B cell (primary cell): ENCODE measurements around the gene DPP9. TPM values are rescaled to one million over a fixed set of nuclear protein-coding genes. Genes with fewer than 3 reads are reported as not detected.

Source experiments
- ATAC-seq: fragments of 200-7000 bp; cut with Tn5 transposase; one replicate; pipeline ENCODE4 v1.10.0; 2021; ENCODE audit warnings: low read depth, mild to moderate bottlenecking, moderate number of reproducible peaks, moderate library complexity
- CTCF ChIA-PET: fragments of 350-600 bp; sonication (Branson Sonifier 250); formaldehyde crosslinking; loops from one replicate; lab custom pipeline; 2021; ENCODE audit warnings: antibody characterized with exemption, inconsistent platforms; lab: Charles Lee
- POLR2A ChIA-PET: fragments of 350-600 bp; sonication (Branson Sonifier 250); formaldehyde crosslinking; loops from one replicate; lab custom pipeline; 2021; ENCODE audit warnings: antibody characterized with exemption; lab: Charles Lee
- DNase-seq: peaks from one replicate; pipeline ENCODE4 v3.0.0; 2013
- H2AFZ ChIP-seq: 2 replicates; pipeline ENCODE4 v1.6.1; 2012; ENCODE audit warnings: mild to moderate bottlenecking, low read depth, low read length; ENCODE audit not compliant: insufficient read depth, poor library complexity, severe bottlenecking
- H3K27ac ChIP-seq, 2 donors: 1 replicate in 1 of 2; 2 replicates in 1 of 2; pipeline ENCODE4 v1.5.1; 2012 to 2013; ENCODE audit warnings: low read length in 2 of 2, mild to moderate bottlenecking in 2 of 2, moderate library complexity in 1 of 2
- H3K27me3 ChIP-seq, 4 experiments: fragments of 200-600 bp in 1 of 4; sonication (generic) in 1 of 4; replicated peaks in 1 of 4; 1 replicate in 2 of 4; 2 replicates in 2 of 4; pipeline versions ENCODE4 v1.6.1 to v1.7.0; 2013 to 2016; ENCODE audit warnings: low read length in 3 of 4, mild to moderate bottlenecking in 2 of 4, mixed read lengths in 1 of 4, moderate library complexity in 1 of 4; ENCODE audit not compliant: insufficient read depth in 4 of 4, control insufficient read depth in 3 of 4; ENCODE audit errors: control extremely low read depth in 1 of 4
- H3K36me3 ChIP-seq, 2 experiments: replicated peaks in 1 of 2; 1 replicate in 1 of 2; 2 replicates in 1 of 2; pipeline versions ENCODE4 v1.6.1 to v1.7.1; 2013; ENCODE audit warnings: low read length in 1 of 2; ENCODE audit not compliant: insufficient read depth in 2 of 2, control insufficient read depth in 1 of 2; ENCODE audit errors: control extremely low read depth in 1 of 2, extremely low read depth in 1 of 2
- H3K4me1 ChIP-seq, 2 donors: fragments of 200-600 bp in 1 of 2; sonication (generic) in 1 of 2; 1 replicate in 1 of 2; 2 replicates in 1 of 2; pipeline versions ENCODE4 v1.5.1 to v1.6.1; 2013 to 2017; ENCODE audit warnings: low read length in 2 of 2; ENCODE audit not compliant: control insufficient read depth in 2 of 2, insufficient read depth in 2 of 2
- H3K4me2 ChIP-seq: replicated peaks from 2 replicates; pipeline ENCODE3; 2012; ENCODE audit warnings: mild to moderate bottlenecking, low read depth, low read length; ENCODE audit not compliant: poor library complexity, severe bottlenecking
- H3K4me3 ChIP-seq, 5 experiments: fragments of 200-600 bp in 1 of 5; sonication (generic) in 1 of 5; 1 replicate in 3 of 5; 2 replicates in 2 of 5; pipeline versions ENCODE4 v1.5.1 to v1.7.0; 2011 to 2016; ENCODE audit warnings: low read length in 4 of 5, mild to moderate bottlenecking in 4 of 5, low read depth in 2 of 5, control low read depth in 1 of 5, moderate library complexity in 1 of 5; ENCODE audit not compliant: insufficient read depth in 1 of 5; ENCODE audit errors: control extremely low read depth in 1 of 5, extremely low read depth in 1 of 5
- H3K79me2 ChIP-seq: fragments of 200-600 bp; sonication (generic); one replicate; pipeline ENCODE4 v1.6.0; 2016; ENCODE audit warnings: low read length; ENCODE audit not compliant: control insufficient read depth, insufficient read depth
- H3K9ac ChIP-seq: fragments of 200-600 bp; sonication (generic); 2 replicates; pipeline ENCODE4 v1.6.1; 2017; ENCODE audit warnings: mild to moderate bottlenecking, low read length, moderate library complexity
- H3K9me3 ChIP-seq, 3 donors: one replicate each; pipeline versions ENCODE4 v1.6.1 to v1.7.1; 2013; ENCODE audit warnings: low read length in 2 of 3; ENCODE audit not compliant: control insufficient read depth in 2 of 3, insufficient read depth in 1 of 3; ENCODE audit errors: control extremely low read depth in 1 of 3
- H4K20me1 ChIP-seq: 2 replicates; pipeline ENCODE4 v1.6.0; 2012; ENCODE audit warnings: mild to moderate bottlenecking, low read length; ENCODE audit not compliant: insufficient read depth, control insufficient read depth, poor library complexity, severe bottlenecking
- H3K27ac Mint-ChIP-seq: one replicate; pipeline ENCODE4 v1.8.0; 2021; ENCODE audit warnings: mixed read lengths
- H3K27me3 Mint-ChIP-seq: one replicate; pipeline ENCODE4 v1.8.0; 2021; ENCODE audit warnings: mixed read lengths
- H3K4me1 Mint-ChIP-seq: one replicate; pipeline ENCODE4 v1.8.0; 2021; ENCODE audit warnings: mixed read lengths
- H3K4me3 Mint-ChIP-seq: one replicate; pipeline ENCODE4 v1.8.0; 2021; ENCODE audit warnings: mixed read lengths
- H3K9me3 Mint-ChIP-seq: one replicate; pipeline ENCODE4 v1.8.0; 2022; ENCODE audit warnings: mixed read lengths; ENCODE audit not compliant: insufficient read depth
- EZH2 ChIP-seq: IDR thresholded peaks from 2 replicates; pipeline ENCODE4 v1.6.1; 2012; ENCODE audit warnings: borderline replicate concordance, low read depth, mild to moderate bottlenecking, moderate library complexity, low read length; ENCODE audit not compliant: insufficient read depth, poor library complexity, severe bottlenecking
- WGBS: methylation state at CpG from one replicate; pipeline ENCODE4 v1.1.5; 2013; ENCODE audit warnings: missing lambda C conversion rate; ENCODE audit not compliant: insufficient coverage; 5-methylcytosine and 5-hydroxymethylcytosine counted together
- intact Hi-C: fragments of 100-400 bp; cut with micrococcal nuclease; formaldehyde crosslinking; loops from one replicate; pipeline ENCODE4 v1.10.0; 2022
- polyA plus RNA-seq: library from polyadenylated mRNA; depleted of rRNA; stranded (reverse); fragments of >200 nt; gene quantifications from 2 replicates; pipeline ENCODE4 v1.2.3, GENCODE V29; 2012
- total RNA-seq, 2 donors: library from RNA; stranded (reverse); fragments of 120-200 nt in 1 of 2; gene quantifications; 1 replicate in 1 of 2; 2 replicates in 1 of 2; pipeline versions ENCODE4 v1.2.3 to v1.2.4, GENCODE V29; 2013 to 2022
- TF ChIP-seq, protein P1 (sequence below): fragments of 200-600 bp; IDR thresholded peaks from one replicate; pipeline ENCODE4 v1.8.0; 2022; ENCODE audit warnings: antibody characterized with exemption, mild to moderate bottlenecking

DPP9 gene
- total and polyA plus RNA-seq, 2 donors (not counting 1 experiment from before 2014, with no cell fraction given): 47.3 to 109 TPM

DNA sequence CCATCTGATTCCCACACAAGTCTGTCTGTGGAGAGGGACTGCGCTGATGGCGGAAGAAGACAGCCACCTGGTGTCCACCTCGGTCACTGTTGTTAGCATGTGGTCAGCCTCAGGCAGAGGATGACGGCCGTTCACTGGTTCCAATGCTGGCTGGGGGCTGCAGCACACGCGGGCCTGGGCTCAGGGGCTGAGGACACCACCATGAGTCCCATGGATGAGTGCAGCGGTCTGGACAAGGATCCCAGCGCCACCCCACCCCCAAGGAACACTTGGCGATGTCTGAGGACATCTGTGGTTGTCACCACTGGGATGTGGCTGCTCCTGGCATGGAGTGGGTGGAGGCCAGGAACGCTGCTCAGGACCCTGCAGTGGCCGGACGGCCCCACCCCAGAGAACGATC is 10.9 kb downstream of the DPP9 start:
- ChIA-PET CTCF (no interaction called here), POLR2A (no interaction called here)
- ATAC-seq: no peak
- Mint-ChIP-seq H3K4me3 (no peak overlapping the region), H3K27me3 (no peaks in the 10 kb centered on the region), H3K9me3 (no peaks in the 10 kb centered on the region), H3K27ac (no peak overlapping the region), H3K4me1 (no peaks in the 10 kb centered on the region)
- DNase-seq: no peak
- no peak for TF ChIP-seq EZH2
- TF ChIP-seq, protein P1, sequence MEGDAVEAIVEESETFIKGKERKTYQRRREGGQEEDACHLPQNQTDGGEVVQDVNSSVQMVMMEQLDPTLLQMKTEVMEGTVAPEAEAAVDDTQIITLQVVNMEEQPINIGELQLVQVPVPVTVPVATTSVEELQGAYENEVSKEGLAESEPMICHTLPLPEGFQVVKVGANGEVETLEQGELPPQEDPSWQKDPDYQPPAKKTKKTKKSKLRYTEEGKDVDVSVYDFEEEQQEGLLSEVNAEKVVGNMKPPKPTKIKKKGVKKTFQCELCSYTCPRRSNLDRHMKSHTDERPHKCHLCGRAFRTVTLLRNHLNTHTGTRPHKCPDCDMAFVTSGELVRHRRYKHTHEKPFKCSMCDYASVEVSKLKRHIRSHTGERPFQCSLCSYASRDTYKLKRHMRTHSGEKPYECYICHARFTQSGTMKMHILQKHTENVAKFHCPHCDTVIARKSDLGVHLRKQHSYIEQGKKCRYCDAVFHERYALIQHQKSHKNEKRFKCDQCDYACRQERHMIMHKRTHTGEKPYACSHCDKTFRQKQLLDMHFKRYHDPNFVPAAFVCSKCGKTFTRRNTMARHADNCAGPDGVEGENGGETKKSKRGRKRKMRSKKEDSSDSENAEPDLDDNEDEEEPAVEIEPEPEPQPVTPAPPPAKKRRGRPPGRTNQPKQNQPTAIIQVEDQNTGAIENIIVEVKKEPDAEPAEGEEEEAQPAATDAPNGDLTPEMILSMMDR: no peak
- no peak overlapping the region for H2AFZ ChIP-seq
- no peak overlapping the region for H3K4me3 ChIP-seq
- H3K4me1 ChIP-seq: no peaks in the 10 kb centered on the region
- H3K9ac ChIP-seq: no peak overlapping the region
- H3K4me2 ChIP-seq: no peak overlapping the region
- no peak overlapping the region for H3K27ac ChIP-seq
- H4K20me1 ChIP-seq: peaks cover 23% of the 10 kb centered on the region
- H3K79me2 ChIP-seq: peaks cover 22% of the 10 kb centered on the region
- peaks cover 0 to 4% (median 0%) of the 10 kb centered on the region in 3 donors for H3K9me3 ChIP-seq
- no peaks in the 10 kb centered on the region for H3K27me3 ChIP-seq
- intact Hi-C loops: no loop called here
- H3K36me3 ChIP-seq: peaks cover 0 to 54% of the 10 kb centered on the region in 2 experiments
- WGBS: 97% methylated on average over 9 of the region's 14 CpGs

DNA sequence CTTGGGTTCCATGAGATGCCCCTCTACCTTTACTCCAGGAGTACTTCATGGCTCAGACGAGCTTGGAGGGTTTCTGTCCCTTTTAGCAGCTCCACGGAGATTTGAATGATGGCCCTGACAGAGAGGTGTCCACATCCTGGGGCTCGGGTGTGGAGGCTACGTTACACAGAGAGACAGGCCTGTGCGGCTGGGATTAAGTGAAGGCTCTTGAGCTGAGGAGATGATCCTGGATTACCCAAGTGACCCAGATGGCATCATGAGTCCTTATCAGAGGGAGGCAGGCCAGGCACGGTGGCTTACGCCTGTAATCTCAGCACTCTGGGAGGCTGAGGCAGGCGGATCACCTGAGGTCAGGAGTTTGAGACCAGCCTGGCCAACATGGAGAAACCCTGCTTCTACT is 12.4 kb downstream of the DPP9 start:
- no peak overlapping the region for H3K9ac ChIP-seq
- peaks cover 15% of the 10 kb centered on the region for H3K79me2 ChIP-seq
- H3K27ac ChIP-seq: no peak overlapping the region
- H3K36me3 ChIP-seq: peaks cover 0 to 46% of the 10 kb centered on the region in 2 experiments
- H3K4me3 Mint-ChIP-seq: no peak overlapping the region
- CTCF ChIA-PET: no interaction called here
- peaks cover 0 to 4% (median 0%) of the 10 kb centered on the region in 3 donors for H3K9me3 ChIP-seq
- 98% methylated on average over 5 of the region's 8 CpGs for WGBS
- no peaks in the 10 kb centered on the region for H3K27me3 ChIP-seq
- intact Hi-C loops: no loop called here
- ATAC-seq (no peak), DNase-seq (no peak)
- H3K9me3 Mint-ChIP-seq: no peaks in the 10 kb centered on the region
- peaks cover 12% of the 10 kb centered on the region for H4K20me1 ChIP-seq
- no peak overlapping the region for H3K4me3 ChIP-seq
- no peaks in the 10 kb centered on the region for H3K27me3 Mint-ChIP-seq
- TF ChIP-seq, protein P1: no peak
- TF ChIP-seq EZH2: no peak
- no peaks in the 10 kb centered on the region for H3K4me1 Mint-ChIP-seq
- no peak overlapping the region for H3K27ac Mint-ChIP-seq
- no peaks in the 10 kb centered on the region for H3K4me1 ChIP-seq
- H2AFZ ChIP-seq: no peak overlapping the region
- POLR2A ChIA-PET: no interaction called here
- H3K4me2 ChIP-seq: no peak overlapping the region
